ENCODE results near the gene MICALL2.

MICALL2 gene

GRCh38 chr7:1419688-1420087, 39.6 kb downstream of the MICALL2 start:
- H3K4me3 ChIP-seq (ENCODE audit: control insufficient read depth, low read depth, low read length), result no peak overlapping the region
- DNase-seq (ENCODE audit: low read depth), result no peak
- no peak for TF ChIP-seq CTCF (IDR thresholded peaks at IDR 0.05; ENCODE audit: control insufficient read depth, insufficient read depth, low read depth, low read length, missing control alignments)

DNA sequence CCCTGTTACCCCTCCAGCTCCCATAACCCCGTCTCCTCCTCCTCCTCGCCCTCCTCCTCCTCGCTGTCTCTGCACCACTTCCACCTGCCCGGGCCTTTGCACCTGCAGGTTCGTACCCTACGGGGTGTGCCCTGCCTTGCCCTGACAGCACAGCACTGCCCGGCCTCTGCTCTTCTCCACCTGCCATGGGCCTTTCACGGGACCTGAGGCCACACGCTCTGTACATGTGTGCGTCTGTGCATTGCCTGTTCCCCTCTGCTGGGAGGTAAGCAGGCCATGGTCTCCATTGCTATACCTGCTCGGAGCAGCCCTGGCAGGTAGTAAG, 40.0 kb downstream of the MICALL2 start:
- no peak overlapping the region for H3K4me3 ChIP-seq (ENCODE audit: control insufficient read depth, low read depth, low read length)
- no peak for TF ChIP-seq CTCF (IDR thresholded peaks at IDR 0.05; ENCODE audit: control insufficient read depth, insufficient read depth, low read depth, low read length, missing control alignments)
- no peak for DNase-seq (ENCODE audit: low read depth)

- DNase-seq (ENCODE audit: low read depth), result no peak
- no peak for TF ChIP-seq CTCF (IDR thresholded peaks at IDR 0.05; ENCODE audit: control insufficient read depth, insufficient read depth, low read depth, low read length, missing control alignments)
- H3K4me3 ChIP-seq (ENCODE audit: control insufficient read depth, low read depth, low read length), result no peak overlapping the region
These were observed 40.6 kb downstream of the MICALL2 start for GRCh38 chr7:1418505-1419309.

GRCh38 chr7:1415389-1415990, 43.8 kb downstream of the MICALL2 start:
- no peak overlapping the region for H3K4me3 ChIP-seq (ENCODE audit: control insufficient read depth, low read depth, low read length)
- no peak for DNase-seq (ENCODE audit: low read depth)
- TF ChIP-seq CTCF (IDR thresholded peaks at IDR 0.05; ENCODE audit: control insufficient read depth, insufficient read depth, low read depth, low read length, missing control alignments), result no peak

- no peak overlapping the region for H3K4me3 ChIP-seq (ENCODE audit: control insufficient read depth, low read depth, low read length)
- DNase-seq (ENCODE audit: low read depth), result no peak
- TF ChIP-seq CTCF (IDR thresholded peaks at IDR 0.05; ENCODE audit: control insufficient read depth, insufficient read depth, low read depth, low read length, missing control alignments), result no peak
These were observed 45.2 kb downstream of the MICALL2 start for GRCh38 chr7:1413936-1414639.

GRCh38 chr7:1412322-1413261, 46.7 kb downstream of the MICALL2 start:
- DNase-seq (ENCODE audit: low read depth), result no peak
- no peak overlapping the region for H3K4me3 ChIP-seq (ENCODE audit: control insufficient read depth, low read depth, low read length)
- TF ChIP-seq CTCF (IDR thresholded peaks at IDR 0.05; ENCODE audit: control insufficient read depth, insufficient read depth, low read depth, low read length, missing control alignments), result peak; percentile 51

All from AG09309 (cell line).